GM19372 (cell line): ENCODE measurements around the gene S100A9.
"Not testable (repeated sequence)": the region's sequence is repeated elsewhere in the genome, so short reads cannot be mapped to it uniquely, and the experiment has no call there.

ENCODE experiments used
- ATAC-seq: cut with Tn5 transposase; IDR thresholded peaks from one replicate; pipeline ENCODE4 v1.9.1; 2021; ENCODE audit warnings: mild to moderate bottlenecking, low read depth, moderate library complexity; ENCODE audit not compliant: unreplicated experiment

S100A9 gene

DNA sequence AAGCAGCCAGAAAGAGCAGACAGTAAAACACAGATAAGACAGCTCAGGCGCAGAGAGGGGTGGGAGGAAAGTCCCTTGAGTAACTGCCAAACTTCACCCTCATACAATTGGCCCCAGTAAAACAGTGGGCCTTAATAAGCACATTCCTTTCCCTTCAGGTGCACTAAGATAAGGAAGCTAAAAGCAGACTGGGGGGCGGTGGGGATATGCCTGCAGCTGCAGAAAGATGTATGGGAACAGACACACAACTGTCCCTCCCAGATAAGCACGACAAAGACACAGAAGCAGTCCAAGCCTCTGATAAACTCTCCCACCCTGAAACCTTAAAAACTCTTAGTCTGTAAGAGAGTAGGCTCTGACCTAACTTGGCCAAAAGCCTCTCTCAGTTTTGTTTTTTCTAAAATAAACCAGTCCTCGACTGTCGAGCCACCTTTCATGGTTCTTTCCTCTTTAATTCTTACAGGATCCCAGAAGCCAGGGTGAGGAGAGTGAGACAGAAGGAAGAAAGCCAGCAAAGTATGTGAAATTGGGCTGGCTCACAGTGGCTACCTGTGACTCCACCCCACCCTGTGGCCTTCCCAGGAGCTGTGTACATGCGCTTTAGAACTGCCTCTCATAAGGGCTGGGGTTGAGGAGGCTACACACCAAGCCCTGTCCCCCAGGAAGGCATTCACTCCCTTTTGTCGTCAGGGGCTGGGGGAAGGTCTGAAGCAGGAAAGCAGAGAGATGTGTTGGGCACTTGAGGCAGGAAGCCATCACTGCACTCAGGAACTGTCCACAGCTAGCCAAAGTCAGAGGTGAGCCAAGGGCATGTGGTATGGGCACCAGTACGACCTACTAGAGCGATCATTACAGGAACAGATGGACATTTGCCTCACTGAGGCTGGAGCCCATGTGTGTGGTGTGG, 13.6 kb upstream of the S100A9 start:
- ATAC-seq, result no peak

DNA sequence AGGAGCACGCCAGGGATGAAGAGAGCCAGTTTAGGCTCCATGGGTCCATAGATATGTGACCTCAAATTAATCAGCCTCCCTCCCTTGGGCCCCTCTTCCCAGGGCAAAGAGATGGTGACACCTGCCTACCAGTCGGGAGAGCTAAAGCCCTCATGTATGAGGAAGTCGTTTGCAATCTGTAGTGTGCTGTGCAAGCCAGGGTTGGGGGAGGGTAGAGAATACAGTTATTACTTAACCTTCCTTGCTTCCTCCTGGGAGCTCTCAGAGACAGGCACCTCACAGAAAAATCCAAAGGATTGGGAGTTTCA, 13.0 kb upstream of the S100A9 start:
- no peak for ATAC-seq

DNA sequence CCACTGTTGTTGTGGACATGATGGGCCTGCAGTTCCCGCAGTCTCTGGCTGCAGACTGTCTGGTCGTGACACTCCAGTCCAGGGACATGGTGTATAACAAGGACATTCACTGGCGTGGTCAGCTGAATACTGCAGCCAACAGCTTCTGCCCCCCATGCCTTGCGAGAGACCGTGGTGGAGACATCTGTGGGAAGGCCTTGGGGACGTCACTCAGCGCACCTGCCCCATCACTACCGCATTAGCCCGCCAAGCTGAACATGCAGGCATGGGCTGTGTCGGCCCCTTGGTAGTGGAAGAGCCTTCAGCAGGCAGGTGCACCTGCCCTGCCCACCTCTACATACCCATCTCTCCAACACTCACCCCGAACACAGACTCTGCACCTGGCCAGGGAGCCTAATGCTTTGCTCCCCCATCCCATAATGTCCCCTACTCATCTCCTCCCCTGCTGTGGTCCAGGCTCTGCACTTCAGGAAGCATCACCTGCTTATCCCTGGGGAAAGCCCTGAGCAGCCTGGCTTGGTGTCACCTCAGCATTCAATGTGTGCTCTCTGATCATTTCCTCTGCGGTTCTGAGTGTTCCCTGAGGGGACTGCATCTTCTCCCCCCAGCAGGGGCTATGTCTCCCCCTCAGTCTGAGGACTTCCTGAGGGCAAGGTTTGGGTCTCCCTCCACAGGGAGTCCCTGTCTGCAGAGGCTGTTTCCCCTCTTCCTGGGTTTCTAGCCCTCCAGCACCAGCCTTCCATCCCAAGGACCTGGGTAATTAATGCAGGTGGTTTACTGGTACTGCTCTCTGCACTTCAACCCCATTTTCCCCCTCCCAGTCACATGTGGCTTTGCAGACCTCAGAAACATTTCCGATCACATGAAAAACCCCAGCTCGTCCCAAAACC, 12.2 kb upstream of the S100A9 start:
- ATAC-seq, result no peak

DNA sequence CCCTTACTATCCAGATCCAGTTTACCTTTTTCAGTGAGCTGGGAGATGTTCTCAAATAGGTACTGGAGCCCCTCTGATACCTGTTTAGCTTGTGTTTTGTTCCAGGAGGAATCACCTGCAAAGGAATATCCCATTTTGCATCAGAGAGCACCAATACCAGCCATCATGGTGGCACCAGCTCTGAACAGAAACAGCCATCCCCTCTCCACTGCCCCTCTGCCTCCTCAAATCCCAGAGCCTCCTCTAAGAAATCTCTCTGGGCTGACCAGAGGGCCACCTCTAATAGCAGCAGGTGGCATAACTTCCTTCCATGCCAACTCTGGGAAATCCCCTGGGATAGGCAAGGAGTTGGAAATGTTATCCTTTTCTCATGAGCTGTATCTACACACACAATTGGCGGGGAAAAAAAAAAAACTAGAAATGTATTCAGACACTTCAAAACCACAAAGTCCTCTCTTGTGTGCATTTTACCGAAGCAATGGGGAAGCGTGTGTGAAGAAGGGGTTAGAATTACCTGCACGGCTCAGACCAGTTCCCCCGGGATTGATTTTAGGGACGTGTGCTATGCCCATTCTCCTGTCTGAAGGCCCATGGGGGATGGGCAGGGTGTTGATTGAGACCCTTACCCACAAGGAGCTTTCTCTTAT, 11.5 kb upstream of the S100A9 start:
- ATAC-seq, result no peak

DNA sequence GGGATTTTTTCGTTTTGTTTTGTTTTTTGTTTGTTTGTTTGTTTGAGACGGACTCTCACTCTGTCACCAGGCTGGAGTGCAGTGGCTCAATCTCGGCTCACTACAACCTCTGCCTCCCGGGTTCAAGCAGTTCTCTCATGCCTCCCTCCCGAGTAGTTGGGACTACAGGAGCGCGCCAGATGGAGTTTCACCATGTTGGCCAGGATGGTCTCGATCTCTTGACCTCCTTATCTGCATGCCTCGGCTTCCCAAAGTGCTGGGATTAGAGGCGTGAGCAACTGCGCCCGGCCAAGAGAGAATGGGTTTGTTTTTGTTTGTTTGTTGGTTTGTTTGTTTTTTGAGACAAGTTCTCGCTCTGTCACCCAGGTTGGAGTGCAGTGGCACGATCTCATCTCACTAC, 10.6 kb upstream of the S100A9 start:
- not testable (repeated sequence) for ATAC-seq

DNA sequence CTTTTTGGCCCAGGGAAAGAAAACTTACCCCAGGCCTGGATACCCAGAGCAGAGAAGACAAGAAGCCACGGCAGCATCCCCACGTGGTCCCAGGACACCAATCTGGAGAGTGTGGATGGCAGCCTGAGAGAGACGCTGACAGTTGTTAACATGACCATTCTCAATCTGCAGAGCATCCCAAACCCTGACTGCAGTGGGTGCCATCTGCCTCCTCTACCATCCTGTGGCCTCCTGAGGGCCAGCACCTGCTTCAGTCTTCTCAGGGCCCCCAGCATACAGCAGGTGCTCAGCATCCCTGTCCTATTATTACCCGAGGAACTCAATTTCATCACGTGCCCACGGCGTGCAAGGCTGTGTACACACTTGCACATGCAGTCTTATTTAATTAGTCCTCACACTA, 9.8 kb upstream of the S100A9 start:
- ATAC-seq, result no peak

DNA sequence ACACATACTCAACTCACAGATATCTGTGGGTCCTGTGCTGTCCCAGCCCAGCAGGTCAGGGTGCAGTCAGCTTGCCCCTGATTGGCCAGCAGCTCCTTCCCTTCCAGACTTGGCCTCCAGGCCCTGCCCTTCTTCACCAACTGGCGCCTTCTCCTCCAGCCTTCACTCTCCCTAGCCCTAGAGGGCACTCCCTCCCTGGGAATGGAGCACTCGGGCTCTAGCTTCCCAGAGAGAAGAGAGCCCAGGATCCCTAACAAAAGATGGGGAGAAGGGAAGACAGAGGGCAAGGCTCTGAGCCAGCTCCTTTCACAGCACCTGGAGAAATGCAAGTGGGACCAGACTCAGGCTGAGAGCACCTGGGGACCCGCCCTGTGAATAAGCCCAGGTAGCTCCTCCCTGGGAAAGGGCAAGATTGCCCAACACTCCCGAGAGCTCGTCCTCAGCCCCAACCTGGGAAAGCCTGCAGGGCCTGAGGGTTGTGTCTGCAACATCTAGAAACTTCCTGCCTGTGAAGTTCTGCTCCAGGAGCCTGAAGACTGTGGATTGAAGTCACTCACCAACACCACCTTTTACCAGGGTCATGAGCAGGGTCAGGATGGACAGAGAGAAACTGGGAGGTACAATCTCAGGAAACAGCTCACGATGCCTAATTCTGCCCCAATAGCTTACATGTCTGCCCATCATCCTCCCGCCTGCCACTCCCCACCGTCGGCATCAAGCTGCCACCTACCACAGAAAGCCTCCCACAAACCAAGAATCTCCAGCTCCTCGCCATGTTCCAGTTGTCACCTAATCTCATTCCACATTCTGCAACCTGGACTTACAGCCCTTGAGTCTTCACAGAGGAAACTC, 8.9 kb upstream of the S100A9 start, which contains the start of gene PGLYRP4:
Gene PGLYRP4 (minus strand): TSS at position 331 of the 852 bp plus-strand sequence. CDS start 909 bp downstream, outside the sequence.
- ATAC-seq, result no peak

DNA sequence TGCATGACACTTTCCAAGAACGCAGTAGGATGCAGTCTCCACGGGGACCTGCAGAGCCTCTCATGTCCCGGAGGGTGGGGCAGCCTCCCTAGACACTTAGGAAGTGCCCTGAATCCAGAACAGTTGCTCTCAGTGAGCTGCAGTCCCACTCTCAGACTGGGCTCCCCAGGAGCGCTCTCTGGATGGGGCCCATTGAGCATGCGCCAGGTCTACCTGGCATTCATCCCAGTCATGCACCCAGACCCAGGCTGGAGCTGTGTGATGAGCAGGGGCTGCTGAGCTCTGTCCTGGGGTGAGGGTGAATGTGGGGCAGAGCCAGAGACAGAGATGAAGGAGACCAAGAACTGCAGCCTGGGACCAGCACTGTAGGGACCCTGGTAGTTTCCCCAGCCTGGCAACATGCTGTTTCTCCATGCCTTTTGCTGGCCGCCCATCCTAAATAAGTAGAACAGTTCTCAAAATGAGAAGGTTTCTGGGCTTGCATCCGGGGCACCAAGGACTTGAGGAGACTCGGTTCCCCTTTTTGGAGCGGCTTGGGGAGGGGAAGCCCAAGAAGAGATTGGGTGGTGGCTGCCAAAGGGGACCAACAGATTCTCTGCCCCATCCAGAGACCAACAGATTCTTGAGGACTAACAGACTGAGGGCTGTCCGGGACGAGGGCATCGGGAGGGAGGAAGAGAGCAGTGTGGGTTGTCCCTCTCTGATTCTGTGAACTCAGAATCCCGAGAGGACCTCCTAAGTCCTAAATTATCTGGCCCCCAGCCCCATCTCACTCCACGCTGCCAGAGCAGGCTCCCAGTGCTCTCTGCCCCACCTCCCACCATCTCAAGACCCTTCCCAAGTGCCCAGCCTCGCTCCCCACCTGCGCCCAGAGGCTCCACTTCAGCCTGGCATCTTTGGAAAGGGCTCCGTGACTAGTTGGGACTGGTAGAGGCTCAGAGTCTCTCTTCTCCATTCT, 8.0 kb upstream of the S100A9 start:
- no peak for ATAC-seq

DNA sequence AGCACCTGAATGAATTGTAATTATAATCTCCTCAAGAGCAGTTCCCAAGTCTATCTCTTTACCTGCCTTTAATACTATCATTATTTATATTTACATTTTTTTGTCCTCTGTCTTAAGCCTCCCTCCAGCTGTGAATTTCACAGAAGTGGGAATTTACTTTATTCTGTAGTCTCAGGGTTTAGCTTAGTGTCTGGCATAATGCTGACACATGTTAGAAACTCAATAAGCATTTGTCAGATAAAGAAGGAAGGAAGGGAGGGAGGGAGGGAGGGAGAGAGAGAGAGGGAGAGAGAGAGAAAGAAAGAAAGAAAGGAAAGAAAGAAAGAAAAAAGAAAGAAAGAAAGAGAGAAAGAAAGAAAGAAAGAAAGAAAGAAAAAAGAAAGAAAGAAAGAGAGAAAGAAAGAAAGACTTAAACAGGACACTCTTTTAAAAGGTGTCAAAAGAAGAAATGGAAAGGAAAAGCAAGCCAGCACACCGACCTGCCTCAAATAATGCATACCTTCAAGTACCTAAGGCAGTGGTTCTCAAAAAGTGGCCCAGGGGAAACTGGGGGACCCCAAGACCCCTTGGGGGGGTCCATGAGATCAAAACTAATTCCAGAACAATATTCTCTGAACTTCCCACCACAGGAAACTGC, 7.2 kb upstream of the S100A9 start:
- ATAC-seq, result no peak

DNA sequence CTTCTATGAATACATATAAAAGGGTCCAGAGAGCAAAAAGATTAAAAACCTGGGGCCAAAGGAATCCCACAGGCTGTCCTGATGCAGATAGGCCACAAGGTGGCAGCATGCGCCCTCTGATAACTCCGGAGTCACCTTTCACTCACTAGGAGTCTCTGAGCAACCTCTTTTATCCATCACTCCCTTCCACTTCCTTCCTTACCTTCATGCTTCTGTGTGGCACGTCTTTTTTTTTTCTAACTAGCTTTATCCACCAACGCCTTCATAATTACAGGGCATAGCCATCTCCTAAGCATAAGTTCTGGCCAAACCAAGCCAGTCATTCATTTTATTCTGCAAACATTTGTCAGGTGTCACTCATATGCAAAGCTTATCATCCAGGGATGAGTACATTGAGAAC, 5.1 kb upstream of the S100A9 start:
- ATAC-seq, result no peak

DNA sequence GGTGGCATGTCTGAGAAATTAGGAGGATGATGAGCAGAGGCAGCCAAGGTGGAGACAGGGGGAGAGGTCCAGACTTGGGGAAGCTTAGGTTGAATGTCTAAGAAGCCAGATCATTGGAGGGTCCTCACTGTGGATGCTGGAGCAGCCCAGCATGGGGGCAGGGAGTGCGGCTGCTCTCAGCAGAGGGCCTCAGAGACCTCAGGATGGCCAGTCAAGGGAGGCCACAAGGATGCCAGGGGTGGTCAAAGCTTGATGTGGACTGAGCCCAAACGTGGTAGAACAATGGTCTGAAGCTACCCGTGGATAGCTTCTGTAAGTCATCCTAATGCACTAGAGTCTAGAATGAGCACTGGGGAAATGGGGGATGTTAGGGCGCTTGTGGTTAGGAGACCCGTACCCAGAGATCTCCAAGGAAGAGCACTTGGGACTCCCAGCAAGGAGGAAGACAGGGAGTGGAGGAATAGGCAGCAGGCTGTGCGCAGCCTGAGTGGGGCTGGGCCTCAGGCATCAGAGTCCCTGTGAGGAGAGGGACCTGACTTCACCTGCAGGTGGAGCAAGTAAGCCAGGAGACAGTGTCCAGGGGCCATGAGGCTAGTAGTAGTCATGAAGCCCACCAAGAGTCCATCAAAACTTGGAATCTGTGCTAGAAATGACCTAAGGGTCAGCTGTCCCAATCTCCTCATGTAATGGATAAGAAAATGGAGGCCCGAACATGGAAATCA, 4.3 kb upstream of the S100A9 start:
- no peak for ATAC-seq

DNA sequence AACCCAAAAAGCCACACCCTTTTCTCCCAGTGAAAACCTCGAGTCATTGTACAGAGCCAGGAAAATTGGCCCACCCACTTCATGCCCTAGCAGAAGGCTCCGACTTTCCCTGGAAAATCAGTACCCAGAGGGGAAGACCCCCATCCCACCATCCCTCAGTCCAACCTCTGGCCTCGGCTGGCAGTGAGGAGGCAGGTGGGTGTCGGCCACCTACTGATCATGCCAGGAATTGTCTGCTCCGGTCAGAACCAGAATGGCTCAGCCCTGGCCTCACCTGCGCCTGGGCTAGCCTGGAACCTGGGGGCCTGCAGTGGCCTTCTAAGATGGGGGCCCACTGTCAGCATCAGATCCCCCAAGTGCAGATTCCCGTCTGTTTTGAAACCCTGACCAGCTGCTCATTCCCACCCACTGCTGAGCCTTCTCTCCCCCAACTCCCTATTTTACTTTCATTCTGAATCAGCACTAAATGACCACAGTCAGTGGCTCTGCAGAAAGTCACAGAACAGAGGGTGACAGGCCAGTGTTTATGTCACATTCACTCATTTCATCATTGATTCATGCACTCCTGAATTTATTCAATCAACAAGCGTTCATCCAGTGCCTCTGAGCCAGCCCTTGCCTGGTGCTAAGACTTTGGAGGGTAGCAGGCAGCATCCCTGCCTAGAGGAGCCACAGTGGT, 3.0 kb upstream of the S100A9 start:
- no peak for ATAC-seq

DNA sequence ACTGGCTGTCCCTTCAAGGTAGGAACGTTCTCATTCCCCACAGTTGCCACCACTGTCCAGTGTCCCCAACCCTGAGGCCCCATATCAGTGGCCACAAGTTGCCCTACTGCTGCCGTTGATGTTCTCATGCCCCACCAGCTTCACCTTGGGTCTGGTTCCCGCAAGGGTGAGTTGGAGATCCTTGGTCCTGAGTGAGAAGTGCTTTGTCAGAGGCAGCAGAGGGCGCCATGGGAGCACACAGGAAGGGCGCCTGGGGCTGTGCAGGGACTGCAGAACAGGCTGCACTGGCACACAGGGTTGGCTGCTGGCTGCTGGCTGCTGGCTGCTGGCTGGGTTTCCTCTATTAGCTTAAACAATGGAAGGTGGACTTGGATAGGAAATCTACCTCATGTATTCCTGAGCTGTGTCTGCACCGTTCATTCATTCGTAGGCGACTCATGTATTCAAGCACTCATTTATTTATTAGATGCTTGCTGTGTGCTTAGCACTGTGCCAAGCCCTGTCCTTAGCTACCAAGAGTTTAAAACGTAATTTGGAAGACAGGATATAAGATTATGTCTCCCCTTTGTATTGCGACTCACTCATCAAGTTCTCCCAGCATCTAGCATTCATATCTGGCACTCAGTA, 2.1 kb upstream of the S100A9 start:
- ATAC-seq, result no peak

DNA sequence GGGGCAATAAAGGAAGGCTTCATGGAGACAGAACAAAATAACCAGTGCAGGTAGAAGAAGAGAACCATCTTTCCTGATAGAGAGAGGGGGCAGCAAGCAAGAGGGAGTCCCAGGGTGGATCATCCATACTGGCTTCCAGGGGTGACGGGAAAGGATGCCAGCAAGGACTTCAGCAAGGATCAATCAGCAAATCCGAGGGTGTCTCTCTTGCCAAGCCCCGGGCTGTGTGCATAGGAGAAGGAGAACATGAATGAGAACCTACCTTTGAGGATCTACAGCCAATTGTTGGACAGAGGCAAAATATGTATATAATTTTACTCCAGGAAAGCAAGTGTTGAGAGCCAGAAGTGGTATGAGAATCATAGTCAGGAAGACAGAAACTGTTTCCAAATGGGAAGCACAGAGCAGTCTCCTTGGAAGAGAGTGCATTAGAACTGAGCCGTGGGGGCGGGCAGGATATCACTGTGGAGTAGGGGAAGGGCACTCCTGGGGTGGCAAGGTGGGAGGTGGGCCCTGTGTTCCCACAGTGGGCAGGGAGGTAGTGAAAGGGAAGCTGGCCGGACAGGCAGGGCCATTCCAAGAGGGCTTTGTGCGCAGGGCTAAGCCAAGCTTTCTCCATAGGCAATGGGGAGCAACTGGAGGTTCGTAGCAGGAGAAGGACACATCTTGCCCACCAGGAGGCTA, 1.1 kb upstream of the S100A9 start:
- ATAC-seq, result no peak

DNA sequence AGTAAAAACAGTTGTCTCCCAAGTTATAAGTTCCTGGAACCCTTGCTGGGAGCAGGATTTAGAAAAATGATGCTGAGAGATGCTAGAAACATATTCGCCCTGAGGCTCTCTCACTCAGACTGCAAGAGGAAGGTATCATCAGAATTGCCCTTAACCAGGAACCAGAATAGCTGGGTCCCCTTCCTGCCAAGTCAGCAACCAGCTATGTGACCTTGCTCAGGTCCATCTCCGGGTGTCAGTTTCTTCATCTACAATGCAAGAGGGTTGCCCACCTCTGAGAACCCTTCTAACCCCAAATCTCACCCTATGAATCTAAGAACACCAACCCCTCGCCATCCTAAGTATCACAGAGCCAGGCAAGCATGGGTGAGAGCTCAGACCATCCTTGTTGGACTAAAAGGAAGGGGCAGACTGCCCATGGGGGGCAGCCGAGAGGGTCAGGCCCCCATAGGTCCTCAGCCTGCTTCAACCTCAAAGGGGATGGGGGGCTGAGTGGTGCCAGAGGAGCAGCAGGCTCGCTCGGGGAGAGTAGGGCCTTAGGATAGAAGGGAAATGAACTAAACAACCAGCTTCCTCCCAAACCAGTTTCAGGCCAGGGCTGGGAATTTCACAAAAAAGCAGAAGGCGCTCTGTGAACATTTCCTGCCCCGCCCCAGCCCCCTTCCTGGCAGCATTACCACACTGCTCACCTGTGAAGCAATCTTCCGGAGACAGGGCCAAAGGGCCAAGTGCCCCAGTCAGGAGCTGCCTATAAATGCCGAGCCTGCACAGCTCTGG, 390 bp upstream of the S100A9 start:
- ATAC-seq, result no peak

DNA sequence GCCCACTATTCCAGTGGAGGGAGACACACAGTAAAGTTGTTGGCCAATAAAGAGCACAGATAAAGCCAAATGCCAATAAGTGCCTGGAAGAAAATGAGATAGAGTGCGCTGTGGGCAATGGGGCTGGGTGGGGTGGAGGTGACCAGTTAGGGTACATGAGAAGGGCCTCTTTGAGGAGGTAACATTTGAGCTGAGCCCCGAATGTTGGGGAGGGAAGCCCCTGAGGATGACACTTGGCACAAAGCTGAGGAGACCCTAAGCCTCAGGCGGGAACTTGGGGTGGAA, 979 bp downstream of the S100A9 start:
- no peak for ATAC-seq
